Stimulated activated CD8-positive, alpha-beta memory T cell treated with anti-CD3 and anti-CD28 coated beads, Interleukin-4, amount 100 ng/mL, for 24 hours (primary cell): ENCODE data around the gene TRIM7.
"Not testable (repeated sequence)": the region's sequence is repeated elsewhere in the genome, so short reads cannot be mapped to it uniquely, and the experiment has no call there.

Source experiments
- DNase-seq: peaks from one replicate; pipeline ENCODE4 v3.0.0-alpha.2; 2020; ENCODE audit warnings: low read depth

TRIM7 gene

GRCh38 chr5:181233088-181233800 is 28.2 kb upstream of the TRIM7 start:
- no peak for DNase-seq

DNA sequence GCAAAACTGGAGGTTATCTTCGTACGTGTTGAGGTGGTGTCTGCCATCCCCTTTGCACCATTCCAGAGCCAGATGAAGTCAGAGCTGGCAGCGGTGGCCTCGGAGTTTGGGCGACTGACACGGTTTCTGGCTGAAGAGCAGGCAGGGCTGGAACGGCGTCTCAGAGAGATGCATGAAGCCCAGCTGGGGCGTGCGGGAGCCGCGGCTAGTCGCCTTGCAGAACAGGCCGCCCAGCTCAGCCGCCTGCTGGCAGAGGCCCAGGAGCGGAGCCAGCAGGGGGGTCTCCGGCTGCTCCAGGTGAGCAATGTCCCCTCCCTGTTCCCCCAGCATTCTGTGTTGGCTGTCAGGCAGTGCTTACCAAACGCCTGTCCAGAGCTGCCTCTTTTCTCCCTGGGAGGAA is 27.6 kb upstream of the TRIM7 start:
- DNase-seq, result no peak

GRCh38 chr5:181231432-181231831 is 26.4 kb upstream of the TRIM7 start:
- no peak for DNase-seq

- DNase-seq, result no peak
Measured at GRCh38 chr5:181230551-181230950, 25.6 kb upstream of the TRIM7 start.

DNA sequence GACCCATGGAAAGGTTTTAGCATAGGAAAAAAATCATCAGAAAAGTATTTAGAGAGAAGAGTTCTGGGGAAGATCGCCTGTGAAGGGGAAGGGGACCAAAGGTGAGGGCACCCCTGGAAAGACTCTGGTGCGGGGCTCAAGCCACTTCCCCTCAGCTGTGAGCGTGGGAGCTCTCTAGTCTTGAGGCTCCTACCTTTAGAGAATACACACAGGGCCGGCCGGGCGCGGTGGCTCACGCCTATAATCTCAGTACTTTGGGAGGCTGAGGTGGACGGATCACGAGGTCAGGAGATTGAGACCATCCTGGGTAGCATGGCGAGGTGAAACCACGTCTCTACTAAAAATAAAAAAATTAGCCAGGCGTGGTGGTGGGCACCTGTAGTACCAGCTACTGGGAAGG is 25.0 kb upstream of the TRIM7 start:
- no peak for DNase-seq

GRCh38 chr5:181224390-181225229 is 19.6 kb upstream of the TRIM7 start:
- DNase-seq, result no peak

DNA sequence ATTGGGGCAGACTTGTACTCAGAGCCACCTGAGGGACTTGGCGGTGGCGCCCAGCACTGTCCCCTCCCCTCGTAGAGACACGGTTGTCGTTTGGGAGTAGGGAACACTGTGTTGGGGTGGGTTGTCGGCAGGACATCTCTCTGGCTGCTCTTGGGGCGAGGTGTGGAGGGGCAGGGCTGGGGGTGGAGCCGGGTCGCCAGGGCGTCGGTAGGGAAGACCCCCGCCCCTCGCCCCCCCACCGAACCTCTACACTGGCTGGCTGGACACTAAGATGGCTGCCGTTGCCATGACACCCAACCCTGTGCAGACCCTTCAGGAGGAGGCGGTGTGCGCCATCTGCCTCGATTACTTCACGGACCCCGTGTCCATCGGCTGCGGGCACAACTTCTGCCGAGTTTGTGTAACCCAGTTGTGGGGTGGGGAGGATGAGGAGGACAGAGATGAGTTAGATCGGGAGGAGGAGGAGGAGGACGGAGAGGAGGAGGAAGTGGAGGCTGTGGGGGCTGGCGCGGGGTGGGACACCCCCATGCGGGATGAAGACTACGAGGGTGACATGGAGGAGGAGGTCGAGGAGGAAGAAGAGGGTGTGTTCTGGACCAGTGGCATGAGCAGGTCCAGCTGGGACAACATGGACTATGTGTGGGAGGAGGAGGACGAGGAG is 18.9 kb upstream of the TRIM7 start:
- DNase-seq, result no peak

DNA sequence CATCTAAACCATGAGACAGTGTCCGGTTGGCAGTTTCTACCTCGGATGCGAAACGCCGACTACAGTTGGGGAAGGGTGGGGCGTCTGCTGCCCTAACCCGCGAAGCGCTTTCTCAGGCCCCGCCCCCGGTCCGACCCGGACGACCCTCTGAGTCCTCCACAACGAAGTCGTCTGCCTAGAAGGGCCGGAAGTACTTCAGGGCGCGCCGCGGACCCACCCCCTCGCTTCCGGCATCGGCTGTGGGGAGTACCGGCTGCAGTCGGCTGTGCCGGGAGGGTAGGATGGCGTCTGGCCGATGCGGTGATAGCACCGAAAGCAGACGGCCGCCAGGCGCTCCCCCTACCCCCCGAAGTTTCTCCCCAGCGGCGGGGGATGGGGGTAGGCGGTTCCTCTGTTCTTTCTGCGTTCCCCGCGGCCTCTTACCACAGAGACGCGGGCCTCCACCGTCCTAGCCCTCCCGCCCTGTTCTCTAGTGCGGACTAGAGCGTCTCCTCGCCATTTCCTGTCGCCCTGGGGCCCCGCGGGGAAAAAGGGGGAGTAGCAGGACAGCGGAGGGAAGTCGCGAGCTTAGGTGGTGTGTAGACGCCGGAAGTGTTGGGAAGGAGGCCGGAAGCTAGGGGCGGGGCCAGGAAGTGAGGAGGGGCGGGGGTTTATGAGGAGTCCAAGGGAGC is 18.2 kb upstream of the TRIM7 start, which contains the start of gene TRIM41:
Gene TRIM41 (plus strand): TSS at position 224 of the 671 bp plus-strand sequence. CDS start 719 bp downstream, outside the sequence.
- peak; percentile 99 for DNase-seq

- no peak for DNase-seq
Measured at GRCh38 chr5:181222630-181223057, 17.6 kb upstream of the TRIM7 start.

DNA sequence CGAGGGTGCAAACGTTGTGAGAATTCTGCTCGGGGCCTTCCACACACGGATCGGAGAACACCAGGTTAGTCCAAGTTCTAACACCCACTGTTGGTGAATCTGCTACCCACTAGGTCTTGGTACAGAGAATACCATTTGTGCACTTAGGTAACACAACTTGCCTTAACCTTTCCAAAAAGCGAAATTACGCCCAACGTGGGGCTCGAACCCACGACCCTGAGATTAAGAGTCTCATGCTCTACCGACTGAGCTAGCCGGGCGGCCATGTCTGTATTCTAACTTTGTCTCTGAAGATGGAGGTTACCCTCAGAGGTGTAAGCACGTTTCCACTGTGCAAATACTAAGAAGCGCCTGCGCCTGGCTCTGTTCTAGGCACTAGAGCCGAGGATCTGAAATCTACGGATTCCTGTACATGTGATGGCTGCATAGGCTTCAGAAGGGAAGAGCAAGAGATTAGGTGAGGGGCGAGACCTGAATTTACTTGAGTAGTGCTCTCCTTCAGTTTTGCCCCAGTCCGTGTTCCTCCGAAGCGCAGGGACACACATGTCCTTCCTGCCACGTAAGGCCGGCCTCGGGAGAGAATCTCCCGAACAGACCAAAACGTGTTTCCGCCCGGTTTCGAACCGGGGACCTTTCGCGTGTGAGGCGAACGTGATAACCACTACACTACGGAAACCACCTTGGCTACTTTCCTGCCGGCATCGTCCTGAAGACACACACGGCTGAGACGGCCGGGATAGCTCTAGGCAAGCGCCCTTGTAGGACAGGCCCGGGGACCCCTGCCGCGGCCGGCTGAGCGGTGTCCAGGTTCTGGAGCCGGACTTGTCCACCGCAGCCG is 17.0 kb upstream of the TRIM7 start:
- peak; percentile 91 for DNase-seq

DNA sequence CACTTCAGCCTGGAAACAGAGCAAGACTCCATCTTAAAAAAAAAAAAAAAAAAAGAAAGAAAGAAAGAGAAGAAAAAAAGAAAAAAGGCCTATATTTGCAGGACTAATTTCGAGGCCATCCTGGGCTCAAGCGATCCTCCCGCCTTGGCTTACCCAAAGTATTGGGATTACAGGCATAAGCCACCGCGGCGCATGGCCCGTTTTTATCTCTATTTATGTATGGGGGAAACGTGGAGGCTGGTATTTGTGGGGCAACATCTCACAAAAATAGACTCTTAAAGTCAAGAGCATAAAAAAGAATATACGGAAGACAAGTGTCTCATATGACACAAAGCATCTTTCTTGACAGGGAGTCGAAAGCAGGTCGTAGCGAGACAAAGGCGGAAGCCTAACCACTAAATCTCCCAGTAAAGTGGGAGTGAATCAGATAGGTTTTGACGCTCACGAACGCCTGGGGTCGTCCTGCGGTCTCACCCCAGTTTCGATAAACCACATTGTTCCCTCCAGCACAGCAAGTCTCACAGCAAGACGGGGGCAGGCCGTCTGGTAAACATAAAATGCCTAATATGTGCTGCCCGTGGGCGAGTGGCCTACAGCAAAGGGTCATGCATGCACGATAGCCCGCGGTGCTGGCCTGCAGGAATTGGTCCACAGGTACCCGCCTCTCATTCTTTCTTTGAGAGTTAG is 16.3 kb upstream of the TRIM7 start:
- peak; percentile 55 for DNase-seq

DNA sequence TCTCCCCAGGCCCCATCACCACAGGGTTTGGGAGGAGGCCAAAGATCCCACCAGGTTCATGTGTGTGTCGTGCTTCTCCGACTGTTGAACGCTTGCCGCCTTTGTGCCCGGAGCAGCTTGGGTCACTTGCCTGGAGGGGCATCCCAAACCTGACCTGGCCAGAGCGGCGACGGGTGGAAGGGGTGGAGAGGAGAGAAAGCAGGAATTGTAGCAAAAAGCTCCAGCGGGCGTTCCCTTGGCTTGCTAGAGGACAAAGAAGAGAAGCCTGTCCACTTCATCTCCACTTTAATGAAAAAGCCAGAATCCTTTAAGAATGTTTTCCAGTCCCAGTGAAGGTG is 15.2 kb upstream of the TRIM7 start:
- no peak for DNase-seq

DNA sequence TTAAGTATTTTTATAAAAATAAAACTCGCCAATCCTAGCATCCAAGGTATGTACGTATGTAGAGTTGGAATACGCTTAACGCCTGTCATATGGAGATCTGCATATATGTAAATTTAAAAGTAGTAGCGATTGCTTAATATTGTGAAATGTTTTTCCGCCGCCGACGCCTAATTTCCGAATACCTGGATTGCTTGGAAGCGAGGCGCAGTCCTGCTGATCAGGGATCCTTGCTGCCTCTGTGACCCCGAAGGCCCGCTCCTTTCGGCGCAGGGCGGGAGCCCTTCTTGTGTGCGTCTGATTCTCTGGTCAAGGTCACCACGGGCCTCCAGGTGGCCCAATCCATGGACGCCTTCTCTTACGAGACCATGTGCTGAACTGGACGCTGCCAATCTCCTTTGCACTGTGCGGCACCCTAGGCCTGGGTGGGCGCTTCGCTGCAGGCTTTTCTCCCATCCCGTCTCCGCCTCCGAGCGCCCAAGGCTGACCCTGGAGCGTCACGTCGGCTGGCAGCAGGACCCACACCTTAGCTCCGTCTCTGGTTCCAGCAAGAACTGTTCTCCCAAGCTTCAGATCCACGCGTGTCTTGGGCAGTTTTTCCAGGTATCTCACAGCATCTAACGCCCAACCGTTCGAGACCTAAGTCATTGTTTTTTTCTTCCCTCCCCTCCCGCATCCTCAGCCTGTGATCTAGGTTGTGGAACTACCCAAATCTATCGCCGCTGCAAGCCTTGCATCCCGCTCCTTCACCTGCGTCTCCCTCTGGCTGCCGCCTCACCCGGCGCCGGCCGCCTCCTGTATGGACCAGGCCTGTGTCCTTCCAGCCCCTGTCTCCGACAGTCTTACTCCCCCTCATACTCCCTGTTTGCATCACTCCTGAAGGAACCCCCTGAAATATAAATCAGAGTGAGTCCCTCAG is 14.5 kb upstream of the TRIM7 start:
- no peak for DNase-seq

DNA sequence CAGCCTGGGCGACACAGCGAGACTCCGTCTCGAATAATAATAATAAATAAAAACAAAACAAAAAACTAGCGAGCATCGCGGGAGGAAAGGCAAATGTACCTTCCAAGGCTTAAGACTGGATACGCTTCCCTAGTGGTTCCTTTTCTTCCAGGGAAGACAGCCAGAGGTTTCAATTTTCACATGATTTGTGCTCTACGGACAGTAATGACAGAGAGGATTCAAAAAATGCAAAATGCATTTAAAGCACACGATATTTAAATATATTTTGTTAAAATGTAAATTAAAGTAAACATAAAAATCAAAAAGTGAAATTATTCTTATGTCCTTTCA is 13.8 kb upstream of the TRIM7 start:
- DNase-seq, result no peak

- no peak for DNase-seq
Measured at GRCh38 chr5:181217803-181218062, 12.7 kb upstream of the TRIM7 start.

DNA sequence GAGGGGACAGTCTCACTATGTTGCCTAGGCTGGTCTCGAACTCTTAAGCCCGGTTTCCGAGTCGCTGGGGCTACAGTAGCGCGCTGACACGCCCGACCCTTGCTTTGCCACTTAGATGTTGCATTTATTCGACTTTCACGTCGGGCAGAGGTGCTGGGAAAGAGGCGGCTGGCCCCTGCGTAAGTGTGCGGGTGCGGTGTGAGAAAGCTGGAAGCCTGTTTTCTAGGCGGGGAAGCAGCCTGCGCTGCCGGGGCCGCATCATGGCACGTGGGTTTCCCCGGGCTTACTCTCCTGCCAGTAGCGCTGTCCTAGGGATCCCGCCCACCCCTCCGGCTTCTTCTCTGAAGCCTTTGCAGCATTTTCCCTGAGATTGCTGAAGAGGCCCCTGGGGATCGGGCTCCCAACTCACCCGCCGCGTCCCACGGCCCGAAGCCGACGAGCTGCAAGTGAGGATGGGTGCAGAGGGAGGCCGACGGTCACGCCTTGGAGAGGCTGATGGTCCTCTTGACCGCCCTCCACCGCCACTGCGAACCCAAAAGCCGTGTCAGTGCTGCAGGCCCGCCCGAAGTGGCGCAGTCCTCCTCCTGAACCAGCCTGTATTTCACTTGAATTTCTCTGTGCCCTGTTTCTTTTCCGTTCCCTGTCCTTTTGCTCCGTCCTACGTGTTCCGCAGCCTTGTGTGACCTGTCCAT is 12.3 kb upstream of the TRIM7 start:
- DNase-seq, result no peak

DNA sequence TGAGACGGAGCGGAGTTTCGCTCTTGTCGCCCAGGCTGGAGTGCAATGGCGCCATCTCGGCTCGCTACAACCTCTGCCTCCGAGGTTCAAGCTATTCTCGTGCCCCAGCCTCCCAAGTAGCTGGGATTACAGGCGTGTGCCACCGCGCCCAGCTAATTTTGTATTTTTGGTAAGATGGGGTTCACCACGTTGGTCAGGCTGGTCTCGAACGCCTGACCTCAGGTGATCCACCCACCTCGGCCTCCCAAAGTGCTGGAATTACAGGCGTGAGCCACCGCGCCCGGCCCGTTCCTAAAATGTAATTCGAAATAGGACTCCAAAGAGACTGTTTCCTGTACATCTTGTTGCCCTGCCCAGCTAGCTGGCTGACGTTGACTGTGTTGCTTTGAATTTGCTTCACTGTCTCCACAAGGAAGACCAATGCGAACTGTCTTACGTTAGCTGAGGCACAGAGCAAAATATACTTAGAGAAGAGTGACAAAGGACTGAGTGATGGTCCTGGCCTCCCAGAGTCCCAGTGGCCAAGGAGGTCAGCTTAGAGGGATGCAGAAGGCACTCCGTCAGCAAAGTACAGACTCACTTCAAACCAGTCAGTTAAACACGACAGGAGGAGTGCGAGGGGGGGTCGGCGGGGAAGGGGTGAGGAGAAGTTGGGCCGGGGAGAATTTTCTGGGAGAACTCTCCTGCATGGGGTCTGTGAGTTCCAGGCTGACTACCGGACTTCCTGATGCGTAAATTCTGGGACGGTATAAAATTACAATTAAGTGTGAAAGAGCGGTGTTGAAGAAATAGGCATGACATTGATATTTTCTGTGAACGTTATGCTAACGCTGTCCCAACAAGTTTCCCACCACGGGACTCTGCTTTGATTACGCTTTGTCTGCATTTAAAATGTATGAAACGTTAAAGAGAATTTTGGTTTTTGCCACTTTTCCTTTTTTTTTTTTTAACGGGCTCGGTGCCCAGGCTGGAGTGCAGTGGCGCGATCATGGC is 11.3 kb upstream of the TRIM7 start:
- DNase-seq, result no peak

DNA sequence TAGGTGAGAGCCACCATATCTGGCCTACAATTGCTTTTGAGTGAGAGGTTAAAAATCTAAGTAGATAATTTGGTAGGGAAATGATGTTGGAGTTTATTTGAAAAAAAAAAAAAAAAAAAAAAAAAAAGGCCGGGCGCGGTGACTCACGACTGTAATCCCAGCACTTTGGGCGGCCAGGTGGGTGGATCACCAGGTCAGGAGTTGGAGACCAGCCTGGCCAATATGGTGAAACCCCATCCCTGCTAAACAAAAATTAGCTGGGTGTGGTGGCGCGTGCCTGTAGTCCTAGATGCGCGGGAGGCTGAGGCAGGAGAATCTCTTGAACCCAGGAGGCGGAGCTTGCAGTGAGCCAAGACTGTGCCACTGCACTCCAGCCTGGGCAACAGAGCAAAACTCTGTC is 9.3 kb upstream of the TRIM7 start:
- DNase-seq, result not testable (repeated sequence)
